GM12864 (cell line): Measurements from ENCODE around the gene DMRTB1.

Source experiments
- DNase-seq: peaks from one replicate; pipeline ENCODE4 v3.0.0-alpha.2; 2011; ENCODE audit warnings: low read depth
- H3K4me3 ChIP-seq: 2 replicates; pipeline ENCODE4 v1.5.1; 2011; ENCODE audit warnings: mild to moderate bottlenecking, low read depth, low read length, control low read depth
- TF ChIP-seq, protein P1 (sequence below): IDR thresholded peaks from 2 replicates; pipeline ENCODE4 v1.5.1; 2011; ENCODE audit warnings: low read depth, mild to moderate bottlenecking, moderate library complexity, low read length, control low read depth, inconsistent platforms; ENCODE audit errors: missing control alignments

Gene DMRTB1

GRCh38 chr1:53485478-53486394 is 26.5 kb downstream of the DMRTB1 start:
- peak; percentile 7 for DNase-seq
- TF ChIP-seq, protein P1, sequence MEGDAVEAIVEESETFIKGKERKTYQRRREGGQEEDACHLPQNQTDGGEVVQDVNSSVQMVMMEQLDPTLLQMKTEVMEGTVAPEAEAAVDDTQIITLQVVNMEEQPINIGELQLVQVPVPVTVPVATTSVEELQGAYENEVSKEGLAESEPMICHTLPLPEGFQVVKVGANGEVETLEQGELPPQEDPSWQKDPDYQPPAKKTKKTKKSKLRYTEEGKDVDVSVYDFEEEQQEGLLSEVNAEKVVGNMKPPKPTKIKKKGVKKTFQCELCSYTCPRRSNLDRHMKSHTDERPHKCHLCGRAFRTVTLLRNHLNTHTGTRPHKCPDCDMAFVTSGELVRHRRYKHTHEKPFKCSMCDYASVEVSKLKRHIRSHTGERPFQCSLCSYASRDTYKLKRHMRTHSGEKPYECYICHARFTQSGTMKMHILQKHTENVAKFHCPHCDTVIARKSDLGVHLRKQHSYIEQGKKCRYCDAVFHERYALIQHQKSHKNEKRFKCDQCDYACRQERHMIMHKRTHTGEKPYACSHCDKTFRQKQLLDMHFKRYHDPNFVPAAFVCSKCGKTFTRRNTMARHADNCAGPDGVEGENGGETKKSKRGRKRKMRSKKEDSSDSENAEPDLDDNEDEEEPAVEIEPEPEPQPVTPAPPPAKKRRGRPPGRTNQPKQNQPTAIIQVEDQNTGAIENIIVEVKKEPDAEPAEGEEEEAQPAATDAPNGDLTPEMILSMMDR: peak; percentile 84
- H3K4me3 ChIP-seq: no peak overlapping the region

GRCh38 chr1:53486395-53487026 is 27.3 kb downstream of the DMRTB1 start:
- H3K4me3 ChIP-seq: no peak overlapping the region
- TF ChIP-seq, protein P1: no peak
- DNase-seq: no peak

GRCh38 chr1:53490351-53490750 is 31.2 kb downstream of the DMRTB1 start:
- DNase-seq: no peak
- no peak overlapping the region for H3K4me3 ChIP-seq
- TF ChIP-seq, protein P1: no peak

DNA sequence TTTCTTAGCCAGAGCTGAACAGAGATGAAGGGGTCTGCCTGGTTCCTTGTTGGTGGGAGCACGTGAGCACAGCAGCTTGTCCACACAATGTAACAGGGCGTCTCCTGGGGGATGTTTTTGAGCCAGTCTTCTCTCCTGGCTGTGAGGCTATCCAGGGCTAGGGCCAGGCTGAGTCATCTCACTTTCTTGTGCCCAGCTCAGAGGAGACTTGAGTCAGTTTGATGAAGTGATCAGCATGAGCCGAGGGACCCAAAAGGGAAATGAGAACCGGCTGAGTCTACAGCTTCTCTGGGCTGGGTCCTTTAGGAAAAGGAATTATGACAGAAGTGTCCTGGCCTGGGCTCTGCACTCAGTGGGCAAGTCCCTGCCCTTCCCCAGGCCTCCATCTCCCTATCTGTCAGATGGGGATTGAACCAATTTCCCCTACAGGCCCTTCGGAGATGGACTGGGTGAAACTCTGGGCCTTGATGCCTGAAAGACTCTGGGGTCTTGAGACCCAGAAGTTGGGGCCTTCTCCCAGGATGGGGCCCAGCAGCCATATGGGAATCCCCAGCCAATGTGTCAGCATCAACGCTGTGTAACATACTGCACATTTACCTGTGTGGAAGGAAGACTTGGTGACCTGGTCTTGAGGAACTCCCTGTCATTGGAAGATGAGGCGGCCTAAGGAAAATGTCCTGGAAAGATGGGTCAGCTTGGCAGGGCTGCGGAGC is 36.6 kb downstream of the DMRTB1 start:
- DNase-seq: no peak
- H3K4me3 ChIP-seq: no peak overlapping the region

GRCh38 chr1:53498555-53499131 is 39.4 kb downstream of the DMRTB1 start:
- no peak overlapping the region for H3K4me3 ChIP-seq
- DNase-seq: no peak
- TF ChIP-seq, protein P1: no peak

More for the DNA sequence above, 36.6 kb downstream of the DMRTB1 start:
- TF ChIP-seq, protein P1: no peak

GRCh38 chr1:53499257-53500203 is 40.3 kb downstream of the DMRTB1 start:
- TF ChIP-seq, protein P1: no peak
- no peak for DNase-seq
- H3K4me3 ChIP-seq: no peak overlapping the region
